ENCODE measurements around the gene MPPED1. TPM values are rescaled to one million over a fixed set of nuclear protein-coding genes. Genes with fewer than 3 reads are reported as not detected.

The MPPED1 gene
- total RNA-seq, 4 donors from 2014 or later: not detected

- 41 to 77% methylated on average over 7 to 12 of the region's 28 CpGs for WGBS, 2 donors
- no peaks in the 10 kb centered on the region for H3K36me3 ChIP-seq
- intact Hi-C loops (cut with DNase I): no loop called here
- H3K9me3 ChIP-seq: no peaks in the 10 kb centered on the region
- H3K4me1 ChIP-seq: no peaks in the 10 kb centered on the region
- TF ChIP-seq CTCF (IDR thresholded peaks at IDR 0.05) (no peak), POLR2A (IDR thresholded peaks at IDR 0.05) (no peak)
- no peak overlapping the region for H3K27ac ChIP-seq
- peaks cover 0 to 42% (median 0%) of the 10 kb centered on the region in 4 donors for H3K27me3 ChIP-seq
- DNase-seq: no peak
- H3K4me3 ChIP-seq: no peak overlapping the region
These were observed 62.6 kb downstream of the MPPED1 start for GRCh38 chr22:43474161-43475101.

- no peak for TF ChIP-seq POLR2A (IDR thresholded peaks at IDR 0.05)
- TF ChIP-seq CTCF (IDR thresholded peaks at IDR 0.05): no peak
- H3K4me3 ChIP-seq: no peak overlapping the region
- no peak overlapping the region for H3K27ac ChIP-seq
- no peaks in the 10 kb centered on the region for H3K9me3 ChIP-seq
- no peaks in the 10 kb centered on the region for H3K4me1 ChIP-seq
- intact Hi-C loops (cut with DNase I): no loop called here
- H3K27me3 ChIP-seq: peaks cover 0 to 30% (median 0%) of the 10 kb centered on the region in 4 donors
- WGBS, 2 donors: 90 to 95% methylated on average over 3 of the region's 3 CpGs
- no peak for DNase-seq
- H3K36me3 ChIP-seq: no peaks in the 10 kb centered on the region
These were observed 63.8 kb downstream of the MPPED1 start for GRCh38 chr22:43475549-43476076.

GRCh38 chr22:43476341-43476740, 64.5 kb downstream of the MPPED1 start:
- DNase-seq: no peak

GRCh38 chr22:43476751-43477725, 65.2 kb downstream of the MPPED1 start:
- H3K27ac ChIP-seq: no peak overlapping the region
- no peaks in the 10 kb centered on the region for H3K4me1 ChIP-seq
- 73 to 75% methylated on average over 6 to 7 of the region's 14 CpGs for WGBS, 2 donors
- H3K27me3 ChIP-seq: peaks cover 0 to 16% (median 0%) of the 10 kb centered on the region in 4 donors
- intact Hi-C loops (cut with DNase I): no loop called here
- H3K4me3 ChIP-seq: no peak overlapping the region
- no peak for DNase-seq
- TF ChIP-seq POLR2A (IDR thresholded peaks at IDR 0.05): no peak
- no peak for TF ChIP-seq CTCF (IDR thresholded peaks at IDR 0.05)
- H3K9me3 ChIP-seq: no peaks in the 10 kb centered on the region
- no peaks in the 10 kb centered on the region for H3K36me3 ChIP-seq

More at GRCh38 chr22:43476341-43476740, 64.5 kb downstream of the MPPED1 start:
- no peak overlapping the region for H3K4me3 ChIP-seq
- H3K27ac ChIP-seq: no peak overlapping the region
- H3K4me1 ChIP-seq: no peaks in the 10 kb centered on the region
- H3K36me3 ChIP-seq: no peaks in the 10 kb centered on the region
- 53 to 60% methylated on average over 1 to 2 of the region's 5 CpGs for WGBS, 2 donors
- TF ChIP-seq POLR2A (IDR thresholded peaks at IDR 0.05) (no peak), CTCF (IDR thresholded peaks at IDR 0.05) (no peak)
- peaks cover 0 to 23% (median 0%) of the 10 kb centered on the region in 4 donors for H3K27me3 ChIP-seq
- intact Hi-C loops (cut with DNase I): no loop called here
- no peaks in the 10 kb centered on the region for H3K9me3 ChIP-seq

All from esophagus squamous epithelium (tissue), 5 donors.